DND-41 (cell line): ENCODE results near the gene GPR132.
"Not testable (repeated sequence)": the region's sequence is repeated elsewhere in the genome, so short reads cannot be mapped to it uniquely, and the experiment has no call there.

Experiments used
- ATAC-seq: fragments of 200-7000 bp; cut with Tn5 transposase; 3 replicates; pipeline ENCODE4 v1.9.1; 2021; ENCODE audit warnings: low read depth; ENCODE audit not compliant: insufficient read depth
- DNase-seq: peaks from one replicate; pipeline ENCODE4 v3.0.0-alpha.2; 2020
- H2AFZ ChIP-seq: 2 replicates; pipeline ENCODE4 v1.6.0; 2012; ENCODE audit warnings: low read depth, low read length
- H3K27ac ChIP-seq: 2 replicates; pipeline ENCODE4 v1.5.1; 2012; ENCODE audit warnings: low read length, inconsistent platforms
- H3K27me3 ChIP-seq: fragments of 200-600 bp; sonication (generic); 2 replicates; pipeline ENCODE4 v1.6.0; 2012; ENCODE audit warnings: low read length, mild to moderate bottlenecking, inconsistent platforms; ENCODE audit not compliant: insufficient read depth, poor library complexity
- H3K36me3 ChIP-seq: 2 replicates; pipeline ENCODE4 v1.5.1; 2012; ENCODE audit warnings: low read length, inconsistent platforms; ENCODE audit not compliant: insufficient read depth
- H3K4me1 ChIP-seq: 2 replicates; pipeline ENCODE4 v1.5.1; 2012; ENCODE audit warnings: mild to moderate bottlenecking, low read length; ENCODE audit not compliant: insufficient read depth
- H3K4me2 ChIP-seq: 2 replicates; pipeline ENCODE4 v1.6.0; 2012; ENCODE audit warnings: mild to moderate bottlenecking, moderate library complexity, low read length, inconsistent platforms; ENCODE audit not compliant: insufficient read depth
- H3K4me3 ChIP-seq, 2 experiments: fragments of 200-600 bp in 1 of 2; shearing (Covaris generic) in 1 of 2; 2 replicates each; pipeline ENCODE4 v1.5.1; 2012 to 2016; ENCODE audit warnings: inconsistent platforms in 2 of 2, low read length in 2 of 2, mild to moderate bottlenecking in 2 of 2, low read depth in 1 of 2, moderate library complexity in 1 of 2
- H3K79me2 ChIP-seq: 2 replicates; pipeline ENCODE4 v1.6.0; 2012; ENCODE audit warnings: low read length, inconsistent platforms; ENCODE audit not compliant: insufficient read depth
- H3K9ac ChIP-seq: 2 replicates; pipeline ENCODE4 v1.6.0; 2012; ENCODE audit warnings: low read depth, mild to moderate bottlenecking, inconsistent platforms, low read length, moderate library complexity
- H3K9me3 ChIP-seq: 2 replicates; pipeline ENCODE4 v1.5.1; 2012; ENCODE audit warnings: low read length, moderate library complexity, mild to moderate bottlenecking, inconsistent platforms; ENCODE audit not compliant: insufficient read depth, severe bottlenecking
- H4K20me1 ChIP-seq: 2 replicates; pipeline ENCODE4 v1.6.0; 2012; ENCODE audit warnings: low read length; ENCODE audit not compliant: insufficient read depth
- EZH2 ChIP-seq: IDR thresholded peaks from 3 replicates; pipeline ENCODE4 v1.6.1; 2012; ENCODE audit warnings: borderline replicate concordance, low read depth, mild to moderate bottlenecking, moderate library complexity, low read length, inconsistent platforms; ENCODE audit not compliant: severe bottlenecking
- TF ChIP-seq, protein P1 (sequence below): IDR thresholded peaks from 2 replicates; pipeline ENCODE4 v1.5.1; 2012; ENCODE audit warnings: borderline replicate concordance, low read length, moderate library complexity, mild to moderate bottlenecking; ENCODE audit not compliant: poor library complexity, severe bottlenecking; ENCODE audit errors: extremely low read depth

Gene GPR132

GRCh38 chr14:105030194-105030593, 35.0 kb downstream of the GPR132 start:
- no peaks in the 10 kb centered on the region for H4K20me1 ChIP-seq
- H3K4me2 ChIP-seq, result no peak overlapping the region
- H3K79me2 ChIP-seq, result no peaks in the 10 kb centered on the region
- H3K4me1 ChIP-seq, result no peaks in the 10 kb centered on the region
- H3K4me3 ChIP-seq, result no peak overlapping the region
- TF ChIP-seq EZH2, result no peak
- TF ChIP-seq, protein P1, sequence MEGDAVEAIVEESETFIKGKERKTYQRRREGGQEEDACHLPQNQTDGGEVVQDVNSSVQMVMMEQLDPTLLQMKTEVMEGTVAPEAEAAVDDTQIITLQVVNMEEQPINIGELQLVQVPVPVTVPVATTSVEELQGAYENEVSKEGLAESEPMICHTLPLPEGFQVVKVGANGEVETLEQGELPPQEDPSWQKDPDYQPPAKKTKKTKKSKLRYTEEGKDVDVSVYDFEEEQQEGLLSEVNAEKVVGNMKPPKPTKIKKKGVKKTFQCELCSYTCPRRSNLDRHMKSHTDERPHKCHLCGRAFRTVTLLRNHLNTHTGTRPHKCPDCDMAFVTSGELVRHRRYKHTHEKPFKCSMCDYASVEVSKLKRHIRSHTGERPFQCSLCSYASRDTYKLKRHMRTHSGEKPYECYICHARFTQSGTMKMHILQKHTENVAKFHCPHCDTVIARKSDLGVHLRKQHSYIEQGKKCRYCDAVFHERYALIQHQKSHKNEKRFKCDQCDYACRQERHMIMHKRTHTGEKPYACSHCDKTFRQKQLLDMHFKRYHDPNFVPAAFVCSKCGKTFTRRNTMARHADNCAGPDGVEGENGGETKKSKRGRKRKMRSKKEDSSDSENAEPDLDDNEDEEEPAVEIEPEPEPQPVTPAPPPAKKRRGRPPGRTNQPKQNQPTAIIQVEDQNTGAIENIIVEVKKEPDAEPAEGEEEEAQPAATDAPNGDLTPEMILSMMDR, result no peak
- ATAC-seq (no peak), DNase-seq (no peak)
- no peaks in the 10 kb centered on the region for H3K36me3 ChIP-seq
- no peak overlapping the region for H3K27ac ChIP-seq
- no peaks in the 10 kb centered on the region for H3K27me3 ChIP-seq
- H3K9me3 ChIP-seq, result no peaks in the 10 kb centered on the region
- H3K9ac ChIP-seq, result no peak overlapping the region
- no peak overlapping the region for H2AFZ ChIP-seq

GRCh38 chr14:105029402-105029801, 35.8 kb downstream of the GPR132 start:
- no peaks in the 10 kb centered on the region for H3K27me3 ChIP-seq

GRCh38 chr14:105028251-105028927, 36.8 kb downstream of the GPR132 start:
- H3K4me3 ChIP-seq, result no peak overlapping the region
- no peaks in the 10 kb centered on the region for H3K9me3 ChIP-seq
- ATAC-seq (no peak), DNase-seq (no peak)
- H3K27ac ChIP-seq, result no peak overlapping the region
- no peaks in the 10 kb centered on the region for H4K20me1 ChIP-seq
- H3K4me2 ChIP-seq, result no peak overlapping the region
- H3K36me3 ChIP-seq, result no peaks in the 10 kb centered on the region
- H2AFZ ChIP-seq, result no peak overlapping the region
- TF ChIP-seq, protein P1, result no peak
- no peak for TF ChIP-seq EZH2
- H3K27me3 ChIP-seq, result no peaks in the 10 kb centered on the region
- H3K79me2 ChIP-seq, result no peaks in the 10 kb centered on the region
- H3K9ac ChIP-seq, result no peak overlapping the region
- no peaks in the 10 kb centered on the region for H3K4me1 ChIP-seq

More at GRCh38 chr14:105029402-105029801, 35.8 kb downstream of the GPR132 start:
- no peaks in the 10 kb centered on the region for H3K4me1 ChIP-seq
- H3K9me3 ChIP-seq, result no peaks in the 10 kb centered on the region
- H3K27ac ChIP-seq, result no peak overlapping the region
- H3K36me3 ChIP-seq, result no peaks in the 10 kb centered on the region
- no peak for ATAC-seq
- H2AFZ ChIP-seq, result no peak overlapping the region
- H3K79me2 ChIP-seq, result no peaks in the 10 kb centered on the region
- H3K4me3 ChIP-seq, result no peak overlapping the region
- no peaks in the 10 kb centered on the region for H4K20me1 ChIP-seq
- no peak overlapping the region for H3K4me2 ChIP-seq
- H3K9ac ChIP-seq, result no peak overlapping the region
- TF ChIP-seq, protein P1, result no peak
- TF ChIP-seq EZH2, result no peak
- DNase-seq, result no peak

- not testable (repeated sequence) for H4K20me1 ChIP-seq, H3K27ac ChIP-seq, ATAC-seq, H3K4me2 ChIP-seq, H3K79me2 ChIP-seq, H3K4me1 ChIP-seq, H3K9me3 ChIP-seq, H3K4me3 ChIP-seq, H3K9ac ChIP-seq, DNase-seq, H2AFZ ChIP-seq, H3K36me3 ChIP-seq, H3K27me3 ChIP-seq
Measured at GRCh38 chr14:105027718-105028117, 37.5 kb downstream of the GPR132 start.
